ENCODE data around the gene NCOA5. TPM values are rescaled to one million over a fixed set of nuclear protein-coding genes. Genes with fewer than 3 reads are reported as not detected.

Gene NCOA5
- total RNA-seq (10 to 100 TPM; 15.7 to 43.8 (median 39.4) TPM), polyA plus RNA-seq (10 to 100 TPM; 25.4 to 47.6 TPM), total RNA-seq (24.4 reads per million, percentile 55 among the genes with 10 or more reads in this experiment)

- Mint-ChIP-seq H3K36me3 (peaks cover 0 to 2% (median 0%) of the 10 kb centered on the region in 5 donors), H3K9me3 (peaks cover 0 to 1% (median 0%) of the 10 kb centered on the region in 11 donors), H3K27ac (peak within 1 kb of the TSS; percentile 86 to 95 (median 90)), H3K4me3 (peak within 1 kb of the TSS; percentile 86 to 95 (median 90)), H3K27me3 (no peaks in the 10 kb centered on the region), H3K4me1 (peaks cover 29 to 53% (median 51%) of the 10 kb centered on the region in 7 donors)
- H3K36me3 ChIP-seq (ENCODE audit: control insufficient read depth in 2 of 3, insufficient read depth in 3 of 3, low read length in 3 of 3), result peaks cover 0 to 3% (median 0%) of the 10 kb centered on the region in 3 experiments
- intact Hi-C loops (cut with micrococcal nuclease), result loop anchor here (1.0 to 10.0 kb wide), 15 partner anchors 29 to 727 kb away; partner anchors contain the start of genes DNTTIP1 (in 2 of the 2), WFDC3 (in 2 of the 2), ZNF335 (in 2 of the 2) and CD40 (in 1 of the 2)
- ATAC-seq (peak; percentile 98), DNase-seq (peak; percentile 90 to 95 (median 94))
- H3K27ac ChIP-seq (ENCODE audit: low read depth, low read length), result peak within 1 kb of the TSS; percentile 89
- ChIA-PET CTCF (interaction anchor here (1.0 kb wide), 1 partner anchor 75 kb away, joined by 3 read pairs; no protein-coding TSS in a partner anchor), POLR2A (interaction anchor here (0.5 to 1.0 kb wide), 2 partner anchors 9 to 29 kb away, joined by 3 to 5 read pairs; no protein-coding TSS in a partner anchor)
- H3K9me3 ChIP-seq (ENCODE audit: control insufficient read depth in 2 of 3, low read length in 3 of 3), result no peaks in the 10 kb centered on the region
- peak within 1 kb of the TSS; percentile 73 for H3K4me3 ChIP-seq (ENCODE audit: low read length)
- no peaks in the 10 kb centered on the region for H3K27me3 ChIP-seq (ENCODE audit: control insufficient read depth in 2 of 2, insufficient read depth in 2 of 2, low read length in 2 of 2)
- peaks cover 24 to 36% of the 10 kb centered on the region in 2 donors for H3K4me1 ChIP-seq (ENCODE audit: control insufficient read depth in 2 of 2, insufficient read depth in 2 of 2, low read length in 2 of 2)
These were observed at the start of gene NCOA5 for GRCh38 chr20:46089417-46090388. Gene NCOA5 (minus strand): TSS chr20:46089962. CDS start chr20:46079424, 10,538 bp downstream.

- Histone ChIP-seq H3K27me3 (ENCODE audit: control insufficient read depth in 2 of 2, insufficient read depth in 2 of 2, low read length in 2 of 2) (no peaks in the 10 kb centered on the region), H3K4me1 (ENCODE audit: control insufficient read depth in 2 of 2, insufficient read depth in 2 of 2, low read length in 2 of 2) (no peaks in the 10 kb centered on the region), H3K4me3 (ENCODE audit: low read length) (no peak overlapping the region), H3K27ac (ENCODE audit: low read depth, low read length) (no peak overlapping the region), H3K9me3 (ENCODE audit: control insufficient read depth in 2 of 3, low read length in 3 of 3) (no peaks in the 10 kb centered on the region), H3K36me3 (ENCODE audit: control insufficient read depth in 2 of 3, insufficient read depth in 3 of 3, low read length in 3 of 3) (no peaks in the 10 kb centered on the region)
- POLR2A ChIA-PET, result no interaction called here
- intact Hi-C loops (cut with micrococcal nuclease), result loop anchor here in 1 of 2 donors (10.0 kb wide), 1 partner anchor 205 kb away; no protein-coding TSS in a partner anchor
- ATAC-seq, result no peak
- H3K27me3 Mint-ChIP-seq, result peaks cover 34 to 70% (median 48%) of the 10 kb centered on the region in 5 donors
- H3K27ac Mint-ChIP-seq, result no peak overlapping the region
- H3K4me3 Mint-ChIP-seq, result no peak overlapping the region
- CTCF ChIA-PET, result interaction anchor here (0.5 kb wide), 1 partner anchor 386 kb away, joined by 3 read pairs; no protein-coding TSS in a partner anchor
- DNase-seq, result no peak
- peaks cover 0 to 2% (median 0%) of the 10 kb centered on the region in 11 donors for H3K9me3 Mint-ChIP-seq
- no peaks in the 10 kb centered on the region for H3K36me3 Mint-ChIP-seq
- peaks cover 0 to 2% (median 0%) of the 10 kb centered on the region in 7 donors for H3K4me1 Mint-ChIP-seq
These were observed 49.6 kb upstream of the NCOA5 start for GRCh38 chr20:46139266-46139889.

- ChIA-PET CTCF (no interaction called here), POLR2A (no interaction called here)
These were observed 48.1 kb upstream of the NCOA5 start for GRCh38 chr20:46137816-46138215.

GRCh38 chr20:46135856-46136633, 46.3 kb upstream of the NCOA5 start:
- H3K4me3 ChIP-seq (ENCODE audit: low read length), result no peak overlapping the region
- H3K9me3 ChIP-seq (ENCODE audit: control insufficient read depth in 2 of 3, low read length in 3 of 3), result no peaks in the 10 kb centered on the region
- H3K4me1 ChIP-seq (ENCODE audit: control insufficient read depth in 2 of 2, insufficient read depth in 2 of 2, low read length in 2 of 2), result no peaks in the 10 kb centered on the region
- ATAC-seq (no peak), DNase-seq (no peak)
- H3K4me3 Mint-ChIP-seq, result no peak overlapping the region
- CTCF ChIA-PET, result interaction anchor here (1.1 kb wide), 1 partner anchor 302 kb away, joined by 3 read pairs; no protein-coding TSS in a partner anchor
- no peaks in the 10 kb centered on the region for H3K36me3 ChIP-seq (ENCODE audit: control insufficient read depth in 2 of 3, insufficient read depth in 3 of 3, low read length in 3 of 3)
- intact Hi-C loops (cut with micrococcal nuclease), result loop anchor here in 1 of 2 donors (10.0 kb wide), 1 partner anchor 209 kb away; no protein-coding TSS in a partner anchor
- H3K27ac Mint-ChIP-seq, result no peak overlapping the region
- no peaks in the 10 kb centered on the region for H3K27me3 ChIP-seq (ENCODE audit: control insufficient read depth in 2 of 2, insufficient read depth in 2 of 2, low read length in 2 of 2)
- no peak overlapping the region for H3K27ac ChIP-seq (ENCODE audit: low read depth, low read length)
- peaks cover 0 to 6% (median 0%) of the 10 kb centered on the region in 7 donors for H3K4me1 Mint-ChIP-seq
- POLR2A ChIA-PET, result no interaction called here
- peaks cover 0 to 2% (median 0%) of the 10 kb centered on the region in 11 donors for H3K9me3 Mint-ChIP-seq
- H3K27me3 Mint-ChIP-seq, result peaks cover 25 to 72% (median 45%) of the 10 kb centered on the region in 5 donors
- peaks cover 0 to 3% (median 0%) of the 10 kb centered on the region in 5 donors for H3K36me3 Mint-ChIP-seq

More at GRCh38 chr20:46137816-46138215, 48.1 kb upstream of the NCOA5 start:
- Mint-ChIP-seq H3K9me3 (peaks cover 0 to 2% (median 0%) of the 10 kb centered on the region in 11 donors), H3K4me1 (peaks cover 0 to 4% (median 0%) of the 10 kb centered on the region in 7 donors), H3K4me3 (no peak overlapping the region), H3K27ac (no peak overlapping the region), H3K36me3 (peaks cover 0 to 3% (median 0%) of the 10 kb centered on the region in 5 donors), H3K27me3 (peaks cover 33 to 81% (median 48%) of the 10 kb centered on the region in 5 donors)
- intact Hi-C loops (cut with micrococcal nuclease), result loop anchor here in 1 of 2 donors (10.0 kb wide), 1 partner anchor 207 kb away; no protein-coding TSS in a partner anchor
- no peak for ATAC-seq
- Histone ChIP-seq H3K9me3 (ENCODE audit: control insufficient read depth in 2 of 3, low read length in 3 of 3) (no peaks in the 10 kb centered on the region), H3K4me3 (ENCODE audit: low read length) (no peak overlapping the region), H3K4me1 (ENCODE audit: control insufficient read depth in 2 of 2, insufficient read depth in 2 of 2, low read length in 2 of 2) (no peaks in the 10 kb centered on the region), H3K27me3 (ENCODE audit: control insufficient read depth in 2 of 2, insufficient read depth in 2 of 2, low read length in 2 of 2) (no peaks in the 10 kb centered on the region), H3K27ac (ENCODE audit: low read depth, low read length) (no peak overlapping the region), H3K36me3 (ENCODE audit: control insufficient read depth in 2 of 3, insufficient read depth in 3 of 3, low read length in 3 of 3) (no peaks in the 10 kb centered on the region)
- DNase-seq, result no peak

GRCh38 chr20:46134716-46135115, 45.0 kb upstream of the NCOA5 start:
- H3K4me3 ChIP-seq (ENCODE audit: low read length), result no peak overlapping the region
- H3K36me3 ChIP-seq (ENCODE audit: control insufficient read depth in 2 of 3, insufficient read depth in 3 of 3, low read length in 3 of 3), result no peaks in the 10 kb centered on the region
- CTCF ChIA-PET, result no interaction called here
- H3K27ac ChIP-seq (ENCODE audit: low read depth, low read length), result no peak overlapping the region
- no peaks in the 10 kb centered on the region for H3K9me3 ChIP-seq (ENCODE audit: control insufficient read depth in 2 of 3, low read length in 3 of 3)
- peaks cover 0 to under 1% (median 0%) of the 10 kb centered on the region in 11 donors for H3K9me3 Mint-ChIP-seq
- H3K27ac Mint-ChIP-seq, result no peak overlapping the region
- peaks cover 29 to 62% (median 45%) of the 10 kb centered on the region in 5 donors for H3K27me3 Mint-ChIP-seq
- DNase-seq (no peak), ATAC-seq (no peak)
- no peaks in the 10 kb centered on the region for H3K27me3 ChIP-seq (ENCODE audit: control insufficient read depth in 2 of 2, insufficient read depth in 2 of 2, low read length in 2 of 2)
- peaks cover 0 to 3% (median 0%) of the 10 kb centered on the region in 5 donors for H3K36me3 Mint-ChIP-seq
- intact Hi-C loops (cut with micrococcal nuclease), result loop anchor here in 1 of 2 donors (10.0 kb wide), 1 partner anchor 210 kb away; no protein-coding TSS in a partner anchor
- H3K4me1 ChIP-seq (ENCODE audit: control insufficient read depth in 2 of 2, insufficient read depth in 2 of 2, low read length in 2 of 2), result no peaks in the 10 kb centered on the region
- POLR2A ChIA-PET, result no interaction called here
- H3K4me1 Mint-ChIP-seq, result peaks cover 0 to 6% (median 0%) of the 10 kb centered on the region in 7 donors
- no peak overlapping the region for H3K4me3 Mint-ChIP-seq

All from naive thymus-derived CD4-positive, alpha-beta T cell (primary cell).